H1 (cell line): ENCODE measurements around the gene TEKT5. TPM values are rescaled to one million over a fixed set of nuclear protein-coding genes. Genes with fewer than 3 reads are reported as not detected.

Source experiments
- CTCF ChIA-PET: fragments of 300-600 bp; sonication (Branson Sonifier 250); formaldehyde crosslinking; loops from one replicate; lab custom pipeline; 2021; ENCODE audit not compliant: partially characterized antibody; lab: Charles Lee
- POLR2A ChIA-PET: fragments of 300-600 bp; sonication (Branson Sonifier 250); formaldehyde crosslinking; loops from one replicate; lab custom pipeline; 2021; ENCODE audit warnings: inconsistent platforms; ENCODE audit not compliant: partially characterized antibody; lab: Charles Lee
- DNase-seq, 2 experiments: peaks; one replicate each; pipeline versions ENCODE4 v3.0.0 to v3.0.0-alpha.2; 2010 to 2022; ENCODE audit warnings: low spot score in 2 of 2, low read depth in 1 of 2, mixed read lengths in 1 of 2
- FAIRE-seq: peaks from 2 replicates; lab custom pipeline; 2011; peaks lifted over from hg19 to GRCh38; lab: Jason Lieb, UNC
- H2AFZ ChIP-seq: 2 replicates; pipeline ENCODE4 v1.8.1; 2012; ENCODE audit warnings: low read length, inconsistent platforms
- H2AK5ac ChIP-seq: 2 replicates; pipeline ENCODE4 v1.6.1; 2013; ENCODE audit warnings: low read depth, low read length
- H2BK120ac ChIP-seq: replicated peaks from 2 replicates; pipeline ENCODE3; 2013; ENCODE audit warnings: low read depth, low read length, inconsistent platforms
- H2BK12ac ChIP-seq: 2 replicates; pipeline ENCODE4 v1.6.1; 2013; ENCODE audit warnings: low read depth, low read length
- H2BK15ac ChIP-seq: 2 replicates; pipeline ENCODE4 v1.6.1; 2013; ENCODE audit warnings: low read length
- H2BK20ac ChIP-seq: 2 replicates; pipeline ENCODE4 v1.6.1; 2013; ENCODE audit warnings: low read length
- H2BK5ac ChIP-seq: 2 replicates; pipeline ENCODE4 v1.6.1; 2013; ENCODE audit warnings: low read depth, low read length
- H3K14ac ChIP-seq: 2 replicates; pipeline ENCODE4 v1.6.1; 2013; ENCODE audit warnings: inconsistent platforms; ENCODE audit not compliant: insufficient read length
- H3K18ac ChIP-seq: 2 replicates; pipeline ENCODE4 v1.6.1; 2013; ENCODE audit warnings: low read length; ENCODE audit errors: extremely low read depth
- H3K23ac ChIP-seq: 2 replicates; pipeline ENCODE4 v1.6.1; 2013; ENCODE audit warnings: inconsistent platforms; ENCODE audit not compliant: insufficient read length
- H3K23me2 ChIP-seq: 2 replicates; pipeline ENCODE4 v1.6.1; 2013; ENCODE audit warnings: low read depth, low read length
- H3K27ac ChIP-seq: 2 replicates; pipeline ENCODE4 v1.6.1; 2011; ENCODE audit warnings: low read depth, low read length, inconsistent platforms
- H3K27me3 ChIP-seq, 4 experiments: replicated peaks in 1 of 4; 1 replicate in 1 of 4; 2 replicates in 3 of 4; pipeline versions ENCODE4 v1.6.1 to v1.8.1; 2011 to 2013; ENCODE audit warnings: low read length in 3 of 4, mild to moderate bottlenecking in 3 of 4, inconsistent platforms in 2 of 4, mixed read lengths in 2 of 4, moderate library complexity in 1 of 4; ENCODE audit not compliant: control insufficient read depth in 3 of 4, insufficient read depth in 3 of 4; ENCODE audit errors: extremely low read depth in 1 of 4
- H3K36me3 ChIP-seq, 4 experiments: 2 replicates each; pipeline versions ENCODE4 v1.6.1 to v1.8.1; 2011 to 2013; ENCODE audit warnings: mild to moderate bottlenecking in 4 of 4, low read length in 3 of 4, moderate library complexity in 2 of 4, control low read depth in 1 of 4, inconsistent platforms in 1 of 4; ENCODE audit not compliant: insufficient read depth in 4 of 4, control insufficient read depth in 2 of 4
- H3K4ac ChIP-seq: replicated peaks from 2 replicates; pipeline ENCODE3; 2013; ENCODE audit warnings: low read length, low read depth, mixed read lengths, inconsistent platforms; ENCODE audit not compliant: insufficient read length
- H3K4me1 ChIP-seq, 4 experiments: replicated peaks in 1 of 4; 1 replicate in 1 of 4; 2 replicates in 3 of 4; pipeline versions ENCODE4 v1.6.1 to v1.8.1; 2011 to 2013; ENCODE audit warnings: low read length in 3 of 4, inconsistent platforms in 2 of 4, mixed read lengths in 1 of 4; ENCODE audit not compliant: insufficient read depth in 4 of 4, control insufficient read depth in 3 of 4
- H3K4me2 ChIP-seq, 2 experiments: 2 replicates each; pipeline versions ENCODE4 v1.6.1 to v1.8.1; 2011 to 2013; ENCODE audit warnings: low read depth in 2 of 2, low read length in 2 of 2, control low read depth in 1 of 2, inconsistent platforms in 1 of 2, mild to moderate bottlenecking in 1 of 2; ENCODE audit not compliant: insufficient read depth in 1 of 2
- H3K4me3 ChIP-seq, 4 experiments: fragments of 200-600, 300-600 bp in 1 of 4; sonication (generic), shearing (Covaris generic), sonication (Bioruptor Twin) in 1 of 4; 2 replicates each; pipeline versions ENCODE4 v1.5.1 to v1.8.1; 2011 to 2016; ENCODE audit warnings: low read length in 4 of 4, low read depth in 3 of 4, control low read depth in 2 of 4, inconsistent platforms in 2 of 4, mild to moderate bottlenecking in 2 of 4, mixed read lengths in 1 of 4, moderate library complexity in 1 of 4; ENCODE audit not compliant: insufficient read depth in 2 of 4; ENCODE audit errors: extremely low read depth in 1 of 4
- H3K56ac ChIP-seq: replicated peaks from 2 replicates; pipeline ENCODE3; 2013; ENCODE audit warnings: low read depth, mild to moderate bottlenecking, mixed read lengths, low read length, inconsistent platforms; ENCODE audit not compliant: insufficient read length
- H3K79me1 ChIP-seq: 2 replicates; pipeline ENCODE4 v1.6.1; 2013; ENCODE audit warnings: low read depth, low read length, control low read depth
- H3K79me2 ChIP-seq, 2 experiments: 2 replicates each; pipeline versions ENCODE4 v1.6.1 to v1.8.1; 2012 to 2013; ENCODE audit warnings: low read length in 2 of 2, mild to moderate bottlenecking in 2 of 2, inconsistent platforms in 1 of 2; ENCODE audit not compliant: insufficient read depth in 2 of 2, control insufficient read depth in 1 of 2
- H3K9ac ChIP-seq, 4 experiments: replicated peaks in 1 of 4; 1 replicate in 1 of 4; 2 replicates in 3 of 4; pipeline versions ENCODE4 v1.6.1 to v1.8.1; 2011 to 2013; ENCODE audit warnings: low read depth in 3 of 4, low read length in 3 of 4, control low read depth in 2 of 4, mild to moderate bottlenecking in 2 of 4, moderate library complexity in 2 of 4, inconsistent platforms in 1 of 4; ENCODE audit errors: extremely low read depth in 1 of 4
- H3K9me3 ChIP-seq, 2 experiments: 2 replicates each; pipeline versions ENCODE4 v1.6.1 to v1.8.1; 2012 to 2013; ENCODE audit warnings: mild to moderate bottlenecking in 2 of 2, moderate library complexity in 2 of 2, control low read depth in 1 of 2, inconsistent platforms in 1 of 2, low read depth in 1 of 2, low read length in 1 of 2, mixed read lengths in 1 of 2; ENCODE audit not compliant: insufficient read depth in 2 of 2
- H4K20me1 ChIP-seq, 2 experiments: replicated peaks in 1 of 2; 2 replicates each; pipeline versions ENCODE3 to v1.8.1; 2011 to 2013; ENCODE audit warnings: inconsistent platforms in 2 of 2, low read length in 2 of 2, mild to moderate bottlenecking in 1 of 2; ENCODE audit not compliant: insufficient read depth in 2 of 2, control insufficient read depth in 1 of 2
- H4K5ac ChIP-seq: 2 replicates; pipeline ENCODE4 v1.6.1; 2013; ENCODE audit warnings: low read length, low read depth, mixed read lengths, inconsistent platforms; ENCODE audit not compliant: insufficient read length
- H4K8ac ChIP-seq: 2 replicates; pipeline ENCODE4 v1.8.0; 2013; ENCODE audit warnings: mild to moderate bottlenecking, moderate library complexity, low read length, inconsistent platforms; ENCODE audit not compliant: insufficient read depth; ENCODE audit errors: extremely low read depth
- H4K91ac ChIP-seq: replicated peaks from 2 replicates; pipeline ENCODE3; 2013; ENCODE audit warnings: low read length, mixed read lengths, inconsistent platforms; ENCODE audit not compliant: insufficient read length
- BACH1 ChIP-seq: IDR thresholded peaks from 2 replicates; pipeline ENCODE4 v1.6.1; 2012; ENCODE audit warnings: low read length, improper control_type of control experiment
- BRCA1 ChIP-seq: IDR thresholded peaks from 2 replicates; pipeline ENCODE4 v1.6.1; 2012; ENCODE audit warnings: low read depth, low read length, improper control_type of control experiment
- CHD1 ChIP-seq: IDR thresholded peaks from 2 replicates; pipeline ENCODE4 v1.6.1; 2012; ENCODE audit warnings: low read depth, low read length, improper control_type of control experiment
- CTCF ChIP-seq, 3 experiments: IDR thresholded peaks; 1 replicate in 2 of 3; 2 replicates in 1 of 3; pipeline versions ENCODE4 v1.5.1 to v1.6.1; 2011; ENCODE audit warnings: low read length in 3 of 3, mild to moderate bottlenecking in 3 of 3, inconsistent platforms in 2 of 3, low read depth in 1 of 3, moderate library complexity in 1 of 3; ENCODE audit not compliant: insufficient read depth in 1 of 3; ENCODE audit errors: control extremely low read depth in 1 of 3
- NANOG ChIP-seq: IDR thresholded peaks from 2 replicates; pipeline ENCODE4 v1.6.1; 2011; ENCODE audit warnings: low read length, low read depth, mild to moderate bottlenecking, inconsistent platforms; ENCODE audit not compliant: insufficient read depth, poor library complexity, severe bottlenecking
- POLR2AphosphoS5 ChIP-seq: IDR thresholded peaks from 2 replicates; pipeline ENCODE4 v1.6.1; 2011; ENCODE audit warnings: low read depth, low read length
- RAD21 ChIP-seq, 2 experiments: IDR thresholded peaks in 1 of 2; conservative IDR thresholded peaks in 1 of 2; 2 replicates each; pipeline ENCODE4 v1.6.1; 2011; ENCODE audit warnings: low read depth in 2 of 2, low read length in 2 of 2, improper control_type of control experiment in 1 of 2, inconsistent platforms in 1 of 2, mild to moderate bottlenecking in 1 of 2, moderate library complexity in 1 of 2
- RBBP5 ChIP-seq: IDR thresholded peaks from 2 replicates; pipeline ENCODE4 v1.7.1; 2012; ENCODE audit warnings: low read depth, mild to moderate bottlenecking, inconsistent platforms, low read length, moderate library complexity, borderline replicate concordance
- WGBS, 2 experiments: shearing (Covaris generic) in 1 of 2; methylation state at CpG; one replicate each; pipeline versions ENCODE4 v1.1.6 to v1.1.7; 2013 to 2015; ENCODE audit warnings: low lambda C conversion rate in 2 of 2, mixed read lengths in 2 of 2, inconsistent platforms in 1 of 2, low coverage in 1 of 2, missing lambda C conversion rate in 1 of 2; ENCODE audit not compliant: insufficient replicate concordance in 2 of 2, insufficient coverage in 1 of 2, insufficient read length in 1 of 2; ENCODE audit errors: extremely low coverage in 1 of 2, missing lambda C conversion rate in 1 of 2; 5-methylcytosine and 5-hydroxymethylcytosine counted together
- polyA plus RNA-seq, 7 experiments: library from polyadenylated mRNA; depleted of rRNA in 3 of 7; stranded (reverse) in 5 of 7; unstranded in 2 of 7; fragments of >200 nt in 5 of 7; fragments of 200-250 nt in 2 of 7; gene quantifications; 1 replicate in 5 of 7; 2 replicates in 1 of 7; 4 replicates in 1 of 7; pipeline versions ENCODE4 v1.2.1 to v1.2.3, GENCODE V29; 2011 to 2013; ENCODE audit warnings: missing spikeins in 2 of 7, mixed read lengths in 2 of 7
- total RNA-seq: library from RNA; stranded (reverse); fragmentation: NEBNext Ultra II Directional; extraction: Animal tissue kit (Norgen Biotek cat#: 25700); gene quantifications from 2 replicates; pipeline ENCODE4 v1.2.1, GENCODE V29; 2021

TEKT5 gene
- total and polyA plus RNA-seq, 2 of the 8 experiments (the other 6 are each of a cell fraction or from before 2014, with no cell fraction given): 0.95 TPM; not detected in 1

DNA sequence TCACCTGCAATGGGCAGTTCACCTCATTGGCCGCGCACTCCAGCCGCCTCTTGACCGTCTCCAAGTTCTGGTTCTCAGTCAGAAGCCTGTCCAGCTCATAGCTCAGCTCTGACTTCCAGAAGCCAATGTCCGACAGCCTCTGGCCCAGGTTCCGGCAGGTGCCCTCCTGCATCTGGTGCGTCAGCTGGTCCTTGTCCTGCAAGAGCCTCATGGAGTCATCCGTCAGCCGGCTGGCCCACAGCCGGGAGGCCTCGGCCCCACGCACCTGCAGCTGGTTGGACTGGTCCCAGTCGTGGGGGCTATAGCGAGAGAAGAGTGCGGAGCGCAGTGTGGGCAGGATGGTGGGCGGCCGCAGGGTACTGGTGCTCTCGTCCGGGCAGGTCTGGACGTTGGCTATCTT lies 424 bp downstream of the TEKT5 start:
- H2BK12ac ChIP-seq: no peak overlapping the region
- H3K27ac ChIP-seq: no peak overlapping the region
- no peaks in the 10 kb centered on the region for H3K36me3 ChIP-seq
- no peak overlapping the region for H2BK20ac ChIP-seq
- H3K23ac ChIP-seq: no peak overlapping the region
- no peaks in the 10 kb centered on the region for H3K27me3 ChIP-seq
- 91% methylated on average over 21 of the region's 21 CpGs; no CpG with 5 or more reads in 1 of the 2 experiments for WGBS, 2 experiments
- H3K79me2 ChIP-seq: no peaks in the 10 kb centered on the region
- no peak overlapping the region for H3K9ac ChIP-seq
- DNase-seq (no peak), FAIRE-seq (no peak)
- H2BK5ac ChIP-seq: no peak overlapping the region
- no peak overlapping the region for H2BK15ac ChIP-seq
- no peak overlapping the region for H3K56ac ChIP-seq
- no peaks in the 10 kb centered on the region for H4K20me1 ChIP-seq
- TF ChIP-seq RBBP5: no peak
- no peak for TF ChIP-seq RAD21 (IDR thresholded peaks at IDR 0.05 in 1 of 2, conservative IDR thresholded peaks at IDR 0.05 in 1 of 2; ENCODE audit: low read depth in 2 of 2, low read length in 2 of 2)
- TF ChIP-seq POLR2AphosphoS5: no peak
- no peak for TF ChIP-seq CHD1
- TF ChIP-seq BACH1: no peak
- no peak for TF ChIP-seq CTCF (IDR thresholded peaks at IDR 0.05; ENCODE audit: control extremely low read depth in 1 of 3, insufficient read depth in 1 of 3, low read depth in 1 of 3, low read length in 3 of 3)
- no peak for TF ChIP-seq BRCA1
- no peak for TF ChIP-seq NANOG
- H4K5ac ChIP-seq: no peak overlapping the region
- ChIA-PET POLR2A (no interaction called here), CTCF (interaction anchor here (1.0 to 2.3 kb wide), 4 partner anchors 85 to 185 kb away, joined by 3 to 9 read pairs (median 4); partner anchors contain the start of gene EMP2)
- H3K18ac ChIP-seq: no peak overlapping the region
- no peak overlapping the region for H2AFZ ChIP-seq
- no peak overlapping the region for H2AK5ac ChIP-seq
- no peaks in the 10 kb centered on the region for H3K79me1 ChIP-seq
- H3K23me2 ChIP-seq: no peaks in the 10 kb centered on the region
- H2BK120ac ChIP-seq: no peak overlapping the region
- H3K9me3 ChIP-seq: 0 out of 4 replicates have a peak, but pooled peaks cover 0 to 2% of the 10 kb centered on the region in 2 experiments
- no peak overlapping the region for H3K4me3 ChIP-seq
- H3K4me2 ChIP-seq: no peak overlapping the region
- H4K91ac ChIP-seq: no peak overlapping the region
- no peaks in the 10 kb centered on the region; a peak in 2 of 7 replicates for H3K4me1 ChIP-seq
- no peak overlapping the region for H3K14ac ChIP-seq
- no peak overlapping the region for H4K8ac ChIP-seq
- H3K4ac ChIP-seq: no peak overlapping the region
